Aorta (tissue), 5 donors: ENCODE measurements around the gene LRRC10. TPM values are rescaled to one million over a fixed set of nuclear protein-coding genes. Genes with fewer than 3 reads are reported as not detected.

ENCODE experiments used
- ATAC-seq: fragments of 200-7000 bp; cut with Tn5 transposase; one replicate; pipeline ENCODE4 v1.9.1; 2022; ENCODE audit warnings: moderate library complexity; ENCODE audit not compliant: low FRiP score
- DNase-seq, 2 donors: peaks; one replicate each; pipeline ENCODE4 v3.0.0-alpha.2; 2020
- H3K27ac ChIP-seq, 2 donors: one replicate each; pipeline ENCODE4 v1.5.1; 2013; ENCODE audit warnings: low read length in 2 of 2, mild to moderate bottlenecking in 2 of 2, moderate library complexity in 2 of 2, control low read depth in 1 of 2, inconsistent platforms in 1 of 2, low read depth in 1 of 2
- H3K27me3 ChIP-seq, 2 donors: one replicate each; pipeline ENCODE4 v1.6.1; 2013; ENCODE audit warnings: control low read depth in 1 of 2, low read length in 1 of 2, mild to moderate bottlenecking in 1 of 2, moderate library complexity in 1 of 2; ENCODE audit not compliant: insufficient read depth in 2 of 2, control insufficient read depth in 1 of 2
- H3K36me3 ChIP-seq, 2 donors: one replicate each; pipeline ENCODE4 v1.6.1; 2013; ENCODE audit warnings: control low read depth in 1 of 2, low read length in 1 of 2, mild to moderate bottlenecking in 1 of 2; ENCODE audit not compliant: insufficient read depth in 2 of 2, control insufficient read depth in 1 of 2
- H3K4me1 ChIP-seq, 2 donors: one replicate each; pipeline ENCODE4 v1.6.1; 2013; ENCODE audit warnings: low read length in 2 of 2, control low read depth in 1 of 2, mild to moderate bottlenecking in 1 of 2, moderate library complexity in 1 of 2; ENCODE audit not compliant: insufficient read depth in 2 of 2, control insufficient read depth in 1 of 2
- H3K4me3 ChIP-seq, 2 donors: one replicate each; pipeline ENCODE4 v1.5.1; 2013; ENCODE audit warnings: low read length in 2 of 2, control low read depth in 1 of 2, mild to moderate bottlenecking in 1 of 2
- H3K9me3 ChIP-seq: one replicate; pipeline ENCODE4 v1.6.1; 2013; ENCODE audit warnings: mild to moderate bottlenecking, low read length; ENCODE audit not compliant: control insufficient read depth
- WGBS, 2 donors: extraction: QIAGEN DNeasy Blood & Tissue Kit; methylation state at CpG; one replicate each; pipeline ENCODE4 v1.1.7; 2013; 5-methylcytosine and 5-hydroxymethylcytosine counted together
- intact Hi-C, 2 donors: fragments of 100-400 bp; cut with DNase I; formaldehyde crosslinking; loops; one replicate each; pipeline versions ENCODE4 v1.14.2 to v1.15.0; 2022
- polyA plus RNA-seq, 2 donors: library from polyadenylated mRNA; stranded (reverse); fragments of 200-250 nt; gene quantifications; one replicate each; pipeline ENCODE4 v1.2.3, GENCODE V29; 2013
- total RNA-seq, 2 donors: library from RNA; stranded (reverse); fragmentation: NEBNext Ultra II Directional; extraction: Animal tissue kit (Norgen Biotek cat#: 25700); gene quantifications; one replicate each; pipeline ENCODE4 v1.2.1, GENCODE V29; 2021
- donor health status: healthy with polysubstance abuse.
- donor health status: Bipolar disorder and iron deficiency.
- donor health status: DM: no; HTN: no; CAD: no.
- donor health status: DM: no; HTN: no; CAD: no.
- donor health status: DM: yes; HTN: yes; CAD: no.

The LRRC10 gene
- total and polyA plus RNA-seq, 4 donors: 0.25 TPM; not detected in 3

DNA sequence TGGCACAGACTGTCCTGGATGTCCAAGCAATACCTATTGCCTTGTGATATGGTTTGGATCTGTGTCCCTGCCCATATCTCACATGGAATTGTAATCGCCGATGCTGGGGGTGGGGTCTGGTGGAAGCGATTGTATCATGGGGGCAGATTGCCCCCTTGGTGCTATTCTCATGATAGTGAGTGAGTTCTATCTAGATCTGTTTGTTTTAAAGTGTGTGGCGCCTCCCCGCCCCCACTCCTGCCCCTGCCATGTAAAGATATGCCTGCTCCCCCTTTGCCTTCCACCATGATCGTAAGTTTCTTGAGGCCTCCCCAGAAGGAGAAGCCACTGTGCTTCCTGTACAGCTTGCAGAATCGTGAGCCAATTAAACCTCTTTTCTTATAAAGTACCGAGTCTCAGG is 16.8 kb upstream of the LRRC10 start:
- H3K9me3 ChIP-seq: no peaks in the 10 kb centered on the region
- H3K27me3 ChIP-seq: no peaks in the 10 kb centered on the region
- intact Hi-C loops: no loop called here
- no peak overlapping the region for H3K27ac ChIP-seq
- H3K36me3 ChIP-seq: no peaks in the 10 kb centered on the region
- H3K4me1 ChIP-seq: no peaks in the 10 kb centered on the region
- 72 to 87% methylated on average over 8 of the region's 8 CpGs for whole genome bisulfite sequencing, 2 donors
- DNase-seq (no peak), ATAC-seq (no peak)
- H3K4me3 ChIP-seq: no peak overlapping the region

DNA sequence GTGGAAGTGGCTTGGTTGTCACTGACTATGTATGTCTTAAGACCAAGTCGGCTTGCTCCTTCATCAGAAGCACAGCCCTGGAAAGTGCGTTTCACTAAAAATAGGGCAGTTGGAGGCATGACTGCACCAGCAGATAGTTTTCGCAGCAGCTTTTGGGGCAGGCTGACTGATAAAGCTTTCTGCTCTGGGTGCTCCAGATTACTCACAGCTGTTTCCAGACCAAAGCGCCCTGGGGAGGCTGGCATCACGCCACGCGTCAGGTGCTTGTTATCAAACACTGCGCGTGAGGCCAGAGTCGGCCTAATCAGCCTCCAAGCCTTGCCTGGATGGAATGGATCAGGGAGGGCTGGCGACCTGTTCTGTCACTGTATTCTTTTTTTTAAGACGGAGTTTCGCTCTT is 13.3 kb upstream of the LRRC10 start:
- no peak for ATAC-seq
- Histone ChIP-seq H3K36me3 (no peaks in the 10 kb centered on the region), H3K27ac (no peak overlapping the region), H3K9me3 (no peaks in the 10 kb centered on the region), H3K4me3 (no peak overlapping the region), H3K4me1 (no peaks in the 10 kb centered on the region), H3K27me3 (no peaks in the 10 kb centered on the region)
- no peak for DNase-seq
- intact Hi-C loops: no loop called here
- WGBS, 2 donors: 74 to 78% methylated on average over 13 of the region's 13 CpGs

DNA sequence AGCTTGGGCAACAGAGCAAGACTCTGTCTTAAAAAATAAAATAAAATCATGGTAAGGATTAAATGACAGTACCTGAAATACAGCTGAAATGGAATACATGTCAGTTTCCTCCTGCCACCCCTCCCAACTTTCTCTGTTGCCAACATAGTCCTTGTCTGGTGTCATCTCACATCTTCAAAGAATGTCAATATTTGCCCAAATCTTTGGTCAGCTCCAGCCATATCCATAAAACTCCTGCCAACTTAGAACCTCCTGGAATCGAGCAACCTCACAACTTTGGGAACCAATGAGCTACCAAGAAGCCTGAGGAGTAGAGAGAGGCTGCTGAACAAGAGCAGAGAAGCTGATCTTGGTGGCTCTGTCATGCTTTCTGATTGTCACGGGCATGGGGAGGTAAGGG is 10.8 kb upstream of the LRRC10 start:
- 86 to 89% methylated on average over 2 of the region's 2 CpGs for WGBS, 2 donors

DNA sequence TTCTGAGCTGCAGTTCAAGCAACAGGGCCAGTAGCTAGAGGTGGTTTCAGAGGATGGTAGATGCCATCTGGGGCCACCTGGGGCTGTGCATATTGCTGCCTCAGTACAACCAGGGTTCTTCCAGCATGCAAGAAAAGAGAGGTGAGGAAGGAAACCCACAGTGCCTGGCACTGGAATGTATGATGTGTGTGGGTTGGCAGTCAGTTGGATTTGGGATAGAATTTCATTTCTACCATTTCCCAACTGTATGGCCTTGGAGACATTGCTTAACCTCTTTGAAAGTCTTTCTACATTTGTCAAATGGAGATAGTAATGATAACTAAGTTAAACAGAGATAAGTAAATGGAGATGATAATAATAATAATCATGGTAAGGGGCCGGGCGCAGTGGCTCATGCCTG is 10.2 kb upstream of the LRRC10 start:
- ATAC-seq: no peak
- Histone ChIP-seq H3K36me3 (no peaks in the 10 kb centered on the region), H3K27ac (no peak overlapping the region), H3K4me1 (no peaks in the 10 kb centered on the region), H3K27me3 (no peaks in the 10 kb centered on the region), H3K4me3 (no peak overlapping the region), H3K9me3 (no peaks in the 10 kb centered on the region)
- DNase-seq: no peak
- 83 to 88% methylated on average over 2 of the region's 2 CpGs for WGBS, 2 donors
- intact Hi-C loops: no loop called here

More for the DNA sequence above, 10.8 kb upstream of the LRRC10 start:
- Histone ChIP-seq H3K36me3 (no peaks in the 10 kb centered on the region), H3K27ac (no peak overlapping the region), H3K4me3 (no peak overlapping the region), H3K9me3 (no peaks in the 10 kb centered on the region), H3K27me3 (no peaks in the 10 kb centered on the region), H3K4me1 (no peaks in the 10 kb centered on the region)
- ATAC-seq (no peak), DNase-seq (no peak)
- intact Hi-C loops: no loop called here

DNA sequence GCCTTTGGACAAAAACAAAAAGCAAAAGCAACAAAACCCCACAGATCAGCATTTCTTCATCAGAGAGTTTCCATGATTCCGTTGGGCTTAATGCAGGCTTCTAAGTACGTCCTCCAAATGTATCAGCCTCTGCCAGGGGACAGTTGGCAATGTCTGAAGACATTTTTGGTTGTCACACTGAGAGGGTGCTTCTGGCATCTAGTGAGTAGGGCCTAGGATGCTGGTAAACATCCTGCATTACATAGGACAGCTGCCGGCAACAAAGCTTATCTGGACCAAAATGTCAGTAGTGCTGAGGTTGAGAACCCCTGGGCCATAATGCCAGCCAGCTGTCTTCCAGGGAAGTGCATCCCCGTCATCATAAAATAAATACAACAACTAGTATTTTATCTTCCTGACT is 9.4 kb upstream of the LRRC10 start:
- Histone ChIP-seq H3K27ac (no peak overlapping the region), H3K9me3 (no peaks in the 10 kb centered on the region), H3K36me3 (no peaks in the 10 kb centered on the region), H3K4me1 (no peaks in the 10 kb centered on the region), H3K27me3 (no peaks in the 10 kb centered on the region), H3K4me3 (no peak overlapping the region)
- WGBS, 2 donors: 70 to 76% methylated on average over 4 of the region's 4 CpGs
- DNase-seq (no peak), ATAC-seq (no peak)
- intact Hi-C loops: no loop called here

DNA sequence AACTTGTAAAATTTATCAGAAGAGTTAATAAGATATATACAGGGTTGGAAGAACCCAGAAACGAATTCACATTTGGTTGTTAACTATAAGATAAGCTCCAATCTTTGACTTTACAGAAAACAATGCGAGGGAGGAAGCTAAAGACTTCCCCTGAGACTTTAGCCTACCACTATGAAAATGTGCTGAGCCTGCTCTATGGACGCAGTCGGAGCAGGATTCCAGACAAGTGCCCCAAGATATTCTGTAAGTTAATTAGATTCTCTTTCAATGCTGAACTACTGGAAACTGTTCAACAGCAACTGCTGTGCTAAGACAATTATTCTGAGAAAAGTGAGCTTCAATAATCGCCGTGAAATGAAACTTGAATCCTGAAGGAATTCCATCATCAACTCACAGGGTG is 8.3 kb upstream of the LRRC10 start:
- H3K4me3 ChIP-seq: no peak overlapping the region
- H3K27ac ChIP-seq: no peak overlapping the region
- no peak for ATAC-seq
- no peak for DNase-seq
- no peaks in the 10 kb centered on the region for H3K36me3 ChIP-seq
- no peaks in the 10 kb centered on the region for H3K9me3 ChIP-seq
- 55% methylated on average over 6 of the region's 6 CpGs for WGBS, 2 donors
- no peaks in the 10 kb centered on the region for H3K27me3 ChIP-seq
- no peaks in the 10 kb centered on the region for H3K4me1 ChIP-seq
- intact Hi-C loops: no loop called here

DNA sequence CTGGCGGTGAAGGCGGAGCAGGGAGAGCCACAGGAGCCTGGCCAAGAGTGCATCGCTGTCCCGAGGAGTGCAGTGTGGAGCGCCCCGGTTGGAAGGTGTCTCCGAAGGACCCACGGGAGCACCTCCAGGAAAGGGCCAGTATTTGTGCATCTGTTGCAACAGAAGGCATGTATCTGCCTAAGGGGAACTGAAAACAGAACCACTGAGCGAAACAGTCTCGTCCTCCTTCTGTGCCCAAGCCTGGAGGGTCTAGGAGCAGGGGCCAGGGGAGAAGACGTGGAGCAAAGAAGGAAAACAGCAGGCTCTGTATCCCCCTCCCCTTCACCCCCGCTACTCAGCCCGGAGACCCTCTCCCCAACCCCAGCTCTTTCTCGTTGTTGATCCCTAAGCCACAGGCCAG is 5.3 kb upstream of the LRRC10 start:
- DNase-seq: no peak
- Histone ChIP-seq H3K9me3 (no peaks in the 10 kb centered on the region), H3K4me3 (no peak overlapping the region), H3K36me3 (no peaks in the 10 kb centered on the region), H3K4me1 (no peaks in the 10 kb centered on the region), H3K27ac (no peak overlapping the region), H3K27me3 (no peaks in the 10 kb centered on the region)
- intact Hi-C loops: no loop called here
- WGBS, 2 donors: 78 to 79% methylated on average over 14 of the region's 14 CpGs
- ATAC-seq: no peak

DNA sequence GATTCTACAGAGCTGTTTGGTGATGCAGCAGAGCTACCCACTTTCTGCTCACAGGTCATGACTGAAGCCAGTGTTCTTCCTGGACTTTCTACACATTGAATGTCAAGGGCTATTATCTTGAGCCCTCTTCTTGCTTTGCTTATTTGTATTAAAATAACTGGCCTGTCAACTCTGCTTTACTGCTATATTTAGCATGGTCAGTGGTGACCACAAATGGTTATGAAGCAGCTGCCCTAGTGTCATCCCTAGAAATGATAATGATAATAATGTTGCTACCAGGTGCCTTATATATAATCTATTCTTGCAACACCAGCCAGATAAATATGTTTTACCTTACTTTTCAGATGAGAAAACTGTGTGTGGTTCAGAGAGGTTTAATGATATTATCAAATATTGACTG is 2.6 kb upstream of the LRRC10 start:
- intact Hi-C loops: no loop called here
- no peak overlapping the region for H3K27ac ChIP-seq
- H3K4me1 ChIP-seq: no peaks in the 10 kb centered on the region
- no peak overlapping the region for H3K4me3 ChIP-seq
- no peaks in the 10 kb centered on the region for H3K27me3 ChIP-seq
- no peaks in the 10 kb centered on the region for H3K9me3 ChIP-seq
- no peaks in the 10 kb centered on the region for H3K36me3 ChIP-seq
- no peak for ATAC-seq
- no peak for DNase-seq

DNA sequence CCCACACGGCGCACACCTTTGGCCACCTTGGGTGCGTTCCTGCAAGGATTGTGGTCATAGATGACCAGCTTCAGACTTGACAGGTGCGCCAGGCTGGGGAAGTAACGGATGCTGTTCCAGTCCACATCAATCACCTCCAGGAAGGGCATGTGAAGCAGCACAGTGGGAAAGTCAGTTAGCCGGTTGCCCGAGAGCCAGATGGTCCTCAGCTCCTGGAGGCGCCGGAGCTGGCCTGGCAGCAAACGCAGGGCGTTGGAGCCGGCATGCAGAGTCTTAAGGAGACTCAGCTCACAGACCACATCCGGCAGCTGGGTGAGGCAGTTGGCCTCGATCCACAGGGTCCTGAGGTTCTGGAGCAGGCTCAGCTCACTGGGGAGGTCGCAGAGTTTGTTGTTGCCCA is 581 bp downstream of the LRRC10 start:
- H3K27ac ChIP-seq: no peak overlapping the region
- ATAC-seq (no peak), DNase-seq (no peak)
- no peaks in the 10 kb centered on the region for H3K36me3 ChIP-seq
- H3K4me1 ChIP-seq: no peaks in the 10 kb centered on the region
- WGBS, 2 donors: 90 to 91% methylated on average over 15 of the region's 15 CpGs
- intact Hi-C loops: no loop called here
- H3K9me3 ChIP-seq: no peaks in the 10 kb centered on the region
- H3K4me3 ChIP-seq: no peak overlapping the region
- H3K27me3 ChIP-seq: no peaks in the 10 kb centered on the region
